Memory B cell (primary cell): ENCODE measurements around the gene COBL.

ENCODE experiments used
- ATAC-seq: fragments of 150-1000 bp; cut with Tn5 transposase; 2 replicates; pipeline ENCODE4 v1.10.0; 2021; ENCODE audit warnings: low read depth, mild to moderate bottlenecking, moderate library complexity
- DNase-seq, 2 donors: peaks; one replicate each; pipeline ENCODE4 v3.0.0; 2022; ENCODE audit warnings: low spot score in 2 of 2
- H3K27ac Mint-ChIP-seq: one replicate; pipeline ENCODE4 v1.8.0; 2022; ENCODE audit warnings: mild to moderate bottlenecking, moderate library complexity, mixed read lengths
- H3K27me3 Mint-ChIP-seq: one replicate; pipeline ENCODE4 v1.8.0; 2022; ENCODE audit warnings: mixed read lengths
- H3K36me3 Mint-ChIP-seq: one replicate; pipeline ENCODE4 v1.8.0; 2022; ENCODE audit warnings: mild to moderate bottlenecking, mixed read lengths
- H3K4me1 Mint-ChIP-seq: one replicate; pipeline ENCODE4 v1.8.0; 2022; ENCODE audit warnings: mixed read lengths
- H3K4me3 Mint-ChIP-seq: one replicate; pipeline ENCODE4 v1.8.0; 2022; ENCODE audit warnings: mild to moderate bottlenecking, moderate library complexity, mixed read lengths
- H3K9me3 Mint-ChIP-seq: one replicate; pipeline ENCODE4 v1.8.0; 2022; ENCODE audit warnings: mixed read lengths

COBL gene

DNA sequence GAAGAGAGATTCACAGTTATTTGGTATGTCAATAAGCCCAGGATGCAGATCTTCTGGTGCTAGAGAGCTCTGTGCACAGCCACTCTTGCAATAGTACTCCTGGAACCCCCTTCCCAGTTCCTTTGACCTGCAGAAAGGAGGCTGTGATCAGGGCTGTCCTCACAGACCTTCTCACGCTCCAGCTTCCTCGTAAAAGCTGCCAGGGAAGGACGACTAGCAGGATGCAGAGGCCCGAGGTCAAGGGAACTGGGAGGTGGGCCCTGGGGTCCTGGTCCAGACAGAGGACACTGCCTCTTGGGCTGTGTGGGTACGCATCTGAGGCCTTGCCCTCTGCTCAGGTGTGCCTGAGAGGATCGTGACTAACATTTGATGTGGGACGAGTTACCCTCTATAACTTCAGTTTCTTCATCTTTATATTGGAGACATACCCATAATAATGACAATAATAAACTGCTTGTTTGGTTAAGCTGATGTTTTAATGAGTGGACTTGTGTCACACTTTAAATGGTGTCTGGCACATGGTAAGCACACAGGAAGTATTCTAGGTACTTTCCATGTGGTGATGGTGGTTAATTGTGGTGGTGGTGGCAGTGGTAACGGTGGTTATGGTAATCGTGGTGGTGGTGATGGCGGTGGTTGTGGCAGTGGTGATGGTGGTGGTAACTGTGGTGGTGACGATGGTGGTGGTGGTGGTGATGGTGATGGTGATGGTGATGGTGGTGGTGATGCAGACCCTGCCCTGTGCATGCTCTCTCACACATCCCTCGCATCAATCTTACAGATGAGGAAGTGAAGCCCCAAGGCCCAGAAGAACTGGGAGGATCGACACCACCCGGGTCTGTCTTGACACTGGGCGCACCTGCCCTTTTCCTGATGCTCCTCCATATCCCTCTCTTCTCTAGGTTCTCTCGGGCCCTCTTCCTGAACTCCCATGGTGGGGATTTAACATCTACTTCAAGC lies 298.8 kb downstream of the COBL start:
- Mint-ChIP-seq H3K36me3 (no peaks in the 10 kb centered on the region), H3K4me1 (no peaks in the 10 kb centered on the region), H3K4me3 (no peak overlapping the region), H3K9me3 (peaks cover 7% of the 10 kb centered on the region), H3K27ac (no peak overlapping the region), H3K27me3 (no peaks in the 10 kb centered on the region)
- no peak for ATAC-seq
- no peak for DNase-seq

DNA sequence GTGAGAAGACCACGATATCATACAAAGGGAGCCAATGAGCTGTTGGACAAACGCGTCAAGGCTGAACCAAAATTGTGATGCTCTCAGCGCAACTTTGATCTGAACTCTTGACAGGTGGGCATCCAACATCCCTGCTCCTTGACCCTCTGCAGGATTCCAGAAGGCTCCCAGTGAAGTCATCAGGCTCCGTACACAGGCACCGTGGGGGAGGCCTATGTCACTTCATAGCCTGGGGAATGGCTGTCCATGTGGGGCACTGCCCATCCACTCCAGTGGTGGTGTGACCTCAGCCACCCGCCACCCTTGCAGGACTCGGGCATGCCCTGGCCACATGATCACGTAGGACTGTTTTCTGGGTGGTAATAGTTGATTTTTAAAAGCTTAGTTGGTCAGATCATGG lies 300.1 kb downstream of the COBL start:
- H3K27me3 Mint-ChIP-seq, result no peaks in the 10 kb centered on the region
- ATAC-seq (no peak), DNase-seq (no peak)
- no peak overlapping the region for H3K27ac Mint-ChIP-seq
- no peak overlapping the region for H3K4me3 Mint-ChIP-seq
- H3K4me1 Mint-ChIP-seq, result no peaks in the 10 kb centered on the region
- no peaks in the 10 kb centered on the region for H3K36me3 Mint-ChIP-seq
- peaks cover 7% of the 10 kb centered on the region for H3K9me3 Mint-ChIP-seq

DNA sequence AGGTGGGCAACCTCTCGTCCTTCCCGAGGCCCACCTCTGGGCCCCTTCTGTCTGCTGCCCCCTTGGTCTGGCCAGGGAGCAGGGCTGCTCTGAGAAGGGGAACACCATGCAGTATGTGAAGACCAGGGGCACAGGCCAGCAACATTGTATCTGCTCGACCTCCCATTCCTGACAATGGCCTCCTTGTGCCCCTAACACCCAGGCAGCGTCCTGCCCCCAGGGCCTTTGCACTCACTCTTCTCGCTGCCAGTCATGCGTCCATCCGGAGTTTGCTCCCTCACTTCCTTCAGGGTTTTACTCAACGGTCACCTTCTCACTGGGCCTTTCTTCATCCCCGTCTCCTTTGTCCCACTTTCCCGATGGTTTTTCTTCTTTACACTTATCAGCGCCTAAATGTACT lies 301.0 kb downstream of the COBL start:
- no peak overlapping the region for H3K27ac Mint-ChIP-seq
- no peak for ATAC-seq
- H3K9me3 Mint-ChIP-seq, result peaks cover 7% of the 10 kb centered on the region
- H3K4me1 Mint-ChIP-seq, result no peaks in the 10 kb centered on the region
- H3K27me3 Mint-ChIP-seq, result peaks cover 3% of the 10 kb centered on the region
- H3K36me3 Mint-ChIP-seq, result no peaks in the 10 kb centered on the region
- DNase-seq, result no peak
- H3K4me3 Mint-ChIP-seq, result no peak overlapping the region

DNA sequence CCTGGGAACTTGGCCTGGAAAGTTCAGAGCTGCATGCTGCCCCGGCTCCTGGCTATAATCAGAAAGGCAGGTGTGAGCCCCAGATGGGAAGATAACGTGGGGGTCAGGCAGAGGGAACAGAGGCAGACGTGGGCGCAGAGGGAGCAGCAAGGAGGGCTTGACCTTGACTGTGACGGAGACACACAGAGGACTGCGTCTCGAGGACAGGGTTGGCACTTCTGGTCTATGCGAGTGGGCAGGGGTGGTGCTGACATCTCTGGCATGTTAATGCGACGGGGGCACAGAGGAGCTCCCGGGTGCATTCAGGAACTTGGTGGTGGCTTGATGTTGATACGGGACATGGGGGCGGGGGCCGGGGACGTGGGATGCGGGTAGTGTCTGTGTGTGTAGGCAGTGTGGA lies 301.8 kb downstream of the COBL start:
- no peak for ATAC-seq
- Mint-ChIP-seq H3K4me1 (no peaks in the 10 kb centered on the region), H3K36me3 (no peaks in the 10 kb centered on the region), H3K9me3 (peaks cover 7% of the 10 kb centered on the region), H3K4me3 (no peak overlapping the region), H3K27me3 (peaks cover 3% of the 10 kb centered on the region), H3K27ac (no peak overlapping the region)
- no peak for DNase-seq

DNA sequence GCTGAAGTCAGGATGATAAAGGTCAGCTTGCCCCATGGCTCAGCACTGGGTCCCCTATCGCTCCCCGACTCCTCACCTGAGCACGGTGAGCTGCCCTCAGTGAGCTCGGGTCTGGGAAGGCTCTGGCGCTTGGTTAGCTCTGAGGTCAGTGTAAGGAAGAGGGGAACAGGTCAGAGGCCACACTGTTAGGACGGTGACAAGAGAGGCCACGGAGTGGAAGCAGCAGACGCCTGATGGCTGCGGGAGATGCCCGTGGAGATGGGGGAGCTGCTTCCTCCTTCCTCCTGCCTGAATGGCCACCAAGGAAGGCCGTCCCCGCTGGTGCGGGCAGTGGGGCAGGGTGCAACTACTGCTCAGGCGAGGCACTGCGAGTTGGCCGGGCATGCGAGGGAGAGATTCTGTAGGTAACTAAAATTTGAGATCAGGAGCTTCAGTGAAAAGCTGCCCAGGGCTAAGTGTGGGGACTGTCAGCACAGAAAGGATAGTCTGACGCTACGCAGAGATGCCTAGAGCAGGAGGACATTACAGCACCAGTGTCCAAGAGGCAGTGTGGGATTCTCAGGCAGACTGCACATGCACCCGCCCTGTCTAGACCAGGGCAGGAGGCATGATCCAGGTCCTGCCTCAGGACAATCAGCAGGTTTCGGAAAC lies 302.6 kb downstream of the COBL start:
- no peaks in the 10 kb centered on the region for H3K36me3 Mint-ChIP-seq
- no peak for ATAC-seq
- no peak for DNase-seq
- H3K9me3 Mint-ChIP-seq, result peaks cover 7% of the 10 kb centered on the region
- no peaks in the 10 kb centered on the region for H3K4me1 Mint-ChIP-seq
- H3K4me3 Mint-ChIP-seq, result no peak overlapping the region
- H3K27me3 Mint-ChIP-seq, result peaks cover 3% of the 10 kb centered on the region
- no peak overlapping the region for H3K27ac Mint-ChIP-seq

DNA sequence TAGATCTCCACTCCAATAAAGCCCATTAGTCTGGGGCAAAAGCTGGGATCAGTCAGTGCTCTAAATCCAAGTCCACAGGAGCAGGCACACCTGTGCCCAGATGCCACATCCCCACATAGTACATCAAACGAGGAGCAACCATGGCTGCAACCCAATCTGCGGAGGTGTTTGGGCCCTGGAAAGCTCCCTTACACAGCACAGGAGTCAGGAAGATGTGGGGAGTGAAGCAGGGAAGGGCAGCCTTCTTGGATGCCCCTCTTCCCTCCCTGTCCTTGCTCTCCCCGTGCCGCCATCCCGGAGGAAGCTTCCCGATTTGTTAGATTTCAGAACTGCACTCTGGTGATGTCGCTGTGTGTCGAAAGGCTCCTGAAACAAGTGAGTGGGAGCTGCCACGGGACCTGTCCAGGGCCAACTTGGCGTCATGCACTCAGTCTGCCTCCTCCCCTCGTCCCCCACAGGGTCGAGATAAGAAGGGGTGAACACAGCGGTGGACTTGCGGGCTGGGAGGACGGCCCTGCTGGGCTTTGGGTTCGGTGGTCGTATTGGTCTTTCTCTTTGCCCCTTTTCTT lies 303.3 kb downstream of the COBL start:
- Mint-ChIP-seq H3K4me1 (no peaks in the 10 kb centered on the region), H3K36me3 (no peaks in the 10 kb centered on the region), H3K9me3 (peaks cover 6% of the 10 kb centered on the region), H3K27ac (no peak overlapping the region), H3K27me3 (peaks cover 3% of the 10 kb centered on the region), H3K4me3 (no peak overlapping the region)
- no peak for DNase-seq
- ATAC-seq, result no peak

DNA sequence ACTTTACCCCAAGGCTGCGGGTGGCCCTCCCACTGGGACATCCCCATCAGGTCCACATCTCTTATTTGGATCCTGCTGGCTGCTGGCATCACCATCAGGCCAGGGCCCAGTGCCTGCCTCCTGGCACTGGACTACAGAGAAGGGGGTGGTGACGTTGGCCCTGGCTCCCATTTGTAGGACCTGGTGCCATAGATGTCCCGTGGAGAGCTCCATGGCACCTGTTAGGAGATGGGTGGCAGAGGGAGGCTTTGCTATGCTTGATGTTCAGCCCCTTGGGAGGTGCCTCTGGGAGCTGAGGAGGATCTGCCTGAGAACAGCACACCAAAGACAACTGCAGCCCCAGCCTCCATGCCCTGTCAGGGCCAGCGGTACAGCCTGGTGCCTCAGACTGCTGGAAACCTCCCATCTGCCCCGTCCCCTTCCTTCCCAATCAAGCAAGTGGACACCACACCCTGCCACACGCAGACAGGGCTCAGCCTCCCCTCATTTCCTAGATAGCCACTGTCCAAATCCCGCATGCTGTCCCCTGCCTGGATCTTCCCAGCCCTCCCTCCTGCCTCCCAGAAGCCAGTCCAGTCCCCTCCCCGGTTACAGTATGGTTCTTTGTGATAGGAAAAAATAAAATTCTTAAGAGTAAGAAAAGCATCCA lies 303.9 kb downstream of the COBL start:
- Mint-ChIP-seq H3K36me3 (no peaks in the 10 kb centered on the region), H3K4me3 (no peak overlapping the region), H3K27me3 (peaks cover 3% of the 10 kb centered on the region), H3K9me3 (peaks cover 3% of the 10 kb centered on the region), H3K27ac (no peak overlapping the region), H3K4me1 (no peaks in the 10 kb centered on the region)
- ATAC-seq, result no peak
- no peak for DNase-seq

DNA sequence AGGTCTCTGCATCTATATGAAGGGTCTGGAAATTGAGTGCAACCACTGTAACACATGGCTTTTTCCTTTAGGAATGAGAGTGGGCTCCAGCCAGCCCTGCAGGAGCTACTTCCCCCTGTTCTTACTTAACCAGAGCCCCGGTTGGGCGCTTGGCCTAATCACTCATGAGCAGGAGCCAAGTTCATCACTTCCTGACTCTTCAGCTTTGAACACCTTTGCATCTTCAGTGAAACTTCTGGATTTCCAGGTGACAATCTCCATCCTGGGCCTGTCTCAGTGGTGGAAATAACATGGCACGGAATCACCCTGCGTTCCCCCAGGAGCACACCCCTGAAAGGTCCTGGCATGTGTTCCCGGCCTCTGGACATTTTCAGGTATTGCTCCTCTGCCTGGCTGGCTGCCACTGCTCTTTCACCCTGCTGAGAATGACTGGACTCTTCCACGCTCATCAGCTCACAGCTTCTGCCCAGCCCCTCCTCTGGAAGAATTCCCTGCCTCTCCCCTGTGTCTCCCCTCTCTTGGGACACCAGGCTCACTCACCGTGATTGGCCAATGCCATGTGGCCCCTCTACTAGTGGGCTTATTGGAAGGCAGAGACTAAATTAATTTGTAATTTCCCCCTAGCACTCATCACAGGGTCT lies 304.8 kb downstream of the COBL start:
- Mint-ChIP-seq H3K4me3 (no peak overlapping the region), H3K36me3 (no peaks in the 10 kb centered on the region), H3K9me3 (peaks cover 3% of the 10 kb centered on the region), H3K4me1 (no peaks in the 10 kb centered on the region), H3K27ac (no peak overlapping the region), H3K27me3 (peaks cover 3% of the 10 kb centered on the region)
- no peak for ATAC-seq
- DNase-seq, result no peak

DNA sequence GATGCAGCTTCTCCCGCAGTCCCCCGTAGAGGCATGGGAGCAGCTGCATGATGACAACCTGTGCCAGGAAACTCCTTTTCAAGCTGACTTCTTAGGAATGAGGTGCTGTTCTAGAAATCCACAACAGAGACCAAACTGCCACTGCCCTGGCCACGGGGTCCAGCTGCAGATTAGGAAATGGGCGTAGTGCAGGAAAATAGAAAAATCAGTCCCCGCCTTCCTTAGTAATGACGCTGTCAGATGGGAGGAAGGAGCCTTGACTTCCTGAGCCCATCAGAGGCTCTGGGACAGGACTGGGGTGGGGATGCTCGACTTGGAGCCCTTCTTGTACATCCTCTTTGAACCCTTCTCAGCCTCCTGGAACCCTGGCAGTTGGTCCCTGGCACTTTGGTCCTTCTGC lies 306.1 kb downstream of the COBL start:
- Mint-ChIP-seq H3K27ac (no peak overlapping the region), H3K27me3 (peaks cover 3% of the 10 kb centered on the region), H3K36me3 (no peaks in the 10 kb centered on the region), H3K4me3 (no peak overlapping the region), H3K9me3 (no peaks in the 10 kb centered on the region), H3K4me1 (no peaks in the 10 kb centered on the region)
- DNase-seq, result no peak
- ATAC-seq, result no peak

DNA sequence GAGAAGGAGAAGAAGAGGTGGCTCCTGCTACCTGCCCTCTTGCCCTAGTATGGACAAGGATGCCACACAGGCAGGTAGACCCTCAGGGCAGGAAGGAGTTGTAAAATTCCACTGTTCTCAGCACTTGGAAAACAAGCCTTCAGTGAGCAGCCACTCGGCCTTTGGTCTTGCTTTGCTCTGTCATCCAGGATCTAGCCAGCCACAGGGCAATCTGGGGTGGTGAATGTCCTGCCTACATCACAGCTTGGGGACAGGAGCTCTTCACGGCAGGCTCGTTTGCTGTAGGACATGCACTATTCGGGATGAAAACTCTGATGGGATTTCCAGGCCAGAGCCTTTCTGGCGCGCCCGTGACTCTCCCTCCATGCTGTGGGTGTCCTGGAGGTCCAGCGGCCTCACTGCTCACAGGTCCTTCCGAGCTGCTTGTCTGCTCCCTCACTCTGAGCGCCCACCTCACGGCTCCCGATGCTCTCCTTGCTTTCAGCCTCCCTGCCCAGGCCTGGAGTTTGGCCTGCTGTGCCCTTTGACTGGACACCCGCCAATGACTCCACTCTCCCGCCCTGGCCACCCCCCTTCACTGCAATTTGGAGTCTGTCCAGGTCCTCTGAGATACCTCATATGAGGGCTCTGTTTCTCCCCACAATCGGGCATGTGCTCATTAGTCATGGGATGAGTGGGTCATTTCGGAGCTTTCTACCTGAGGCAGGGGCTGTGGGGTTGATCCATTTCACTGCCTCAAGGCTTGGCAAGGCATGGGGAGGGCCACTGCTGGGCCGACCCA lies 306.7 kb downstream of the COBL start:
- H3K36me3 Mint-ChIP-seq, result no peaks in the 10 kb centered on the region
- H3K27ac Mint-ChIP-seq, result no peak overlapping the region
- no peaks in the 10 kb centered on the region for H3K9me3 Mint-ChIP-seq
- no peaks in the 10 kb centered on the region for H3K4me1 Mint-ChIP-seq
- ATAC-seq, result no peak
- no peak overlapping the region for H3K4me3 Mint-ChIP-seq
- peaks cover 3% of the 10 kb centered on the region for H3K27me3 Mint-ChIP-seq
- DNase-seq, result no peak

DNA sequence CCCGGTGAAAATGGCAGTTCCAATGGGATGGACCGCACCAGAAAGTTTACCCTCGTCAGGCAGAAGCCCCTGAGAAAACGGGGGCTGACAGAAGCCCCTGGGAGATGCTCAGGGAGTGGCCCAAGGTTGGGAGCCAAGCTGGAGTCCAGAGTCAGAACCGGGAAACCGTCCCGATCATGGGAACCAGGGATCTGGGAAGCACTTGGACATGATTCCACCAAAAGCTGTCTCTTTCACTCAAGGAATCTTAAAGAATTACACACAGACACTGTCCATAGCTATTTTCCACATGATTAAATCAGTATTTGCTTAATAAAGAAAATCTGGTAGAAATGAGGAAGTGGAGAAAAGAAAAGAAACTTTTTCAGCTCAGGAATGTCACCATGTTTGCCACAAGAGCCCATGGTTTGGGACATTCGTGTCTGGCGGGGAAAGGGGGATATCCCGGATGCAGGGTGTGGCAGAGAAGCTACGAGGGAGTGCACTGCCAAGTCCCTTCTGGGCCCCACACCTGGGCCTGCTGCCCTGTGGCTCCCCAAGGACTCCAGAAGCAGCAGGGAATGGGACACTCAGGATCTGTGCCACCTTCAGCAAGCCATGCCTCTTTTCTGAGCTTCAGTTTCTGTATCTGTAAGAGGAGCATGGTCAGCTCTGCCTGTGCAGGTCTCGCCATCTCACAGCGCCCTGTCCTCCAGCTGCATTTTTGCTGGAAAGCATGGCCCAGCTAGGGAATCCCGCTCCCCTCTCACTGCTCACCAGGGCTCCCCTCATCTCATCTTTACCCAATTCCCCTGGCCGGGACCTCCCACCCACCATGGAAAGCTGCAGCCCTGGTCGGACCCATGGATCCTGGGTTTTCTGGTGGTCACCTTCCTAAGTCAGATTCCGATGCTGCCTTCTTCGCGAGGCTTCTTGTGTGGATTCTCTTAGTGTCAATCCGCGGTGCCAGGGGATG lies 308.8 kb downstream of the COBL start:
- H3K4me1 Mint-ChIP-seq, result no peaks in the 10 kb centered on the region
- H3K27me3 Mint-ChIP-seq, result peaks cover 3% of the 10 kb centered on the region
- H3K27ac Mint-ChIP-seq, result no peak overlapping the region
- H3K4me3 Mint-ChIP-seq, result no peak overlapping the region
- no peak for DNase-seq
- no peak for ATAC-seq
- H3K36me3 Mint-ChIP-seq, result no peaks in the 10 kb centered on the region
- H3K9me3 Mint-ChIP-seq, result no peaks in the 10 kb centered on the region

DNA sequence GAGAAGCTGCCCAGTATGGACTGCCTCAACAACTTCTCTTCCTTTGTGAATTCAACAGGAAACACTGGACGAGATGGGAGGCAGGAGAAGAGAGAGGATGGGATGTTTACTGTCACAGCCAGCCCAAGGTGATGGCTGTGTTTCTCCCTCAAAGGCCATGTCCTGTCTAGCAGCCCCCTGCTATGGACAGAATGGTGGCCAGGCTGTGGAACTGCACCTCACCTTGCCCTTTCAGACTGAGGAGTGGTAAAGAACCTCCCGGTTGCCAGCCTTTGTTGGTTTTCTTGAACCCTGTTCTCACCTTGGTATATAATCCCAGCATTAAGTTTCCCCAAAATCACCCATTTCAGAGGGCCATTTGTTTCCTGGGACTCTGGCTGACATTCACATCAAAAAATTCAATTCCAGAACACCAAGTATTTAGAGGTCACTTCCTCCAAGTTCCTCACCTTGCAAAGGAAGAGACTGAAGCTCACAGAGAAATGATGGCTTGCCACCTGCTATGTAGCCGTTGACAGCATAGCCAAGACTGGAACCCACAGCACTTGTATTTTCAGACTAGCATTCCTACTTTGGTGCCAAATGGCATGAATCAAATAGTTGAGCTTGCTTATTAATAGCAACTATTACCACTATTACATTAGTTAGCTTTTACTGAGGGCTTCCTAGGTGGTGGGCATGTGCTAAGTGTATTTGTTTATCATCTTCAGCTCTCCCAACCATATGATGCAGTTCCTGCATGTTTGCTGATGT lies 309.9 kb downstream of the COBL start:
- no peaks in the 10 kb centered on the region for H3K4me1 Mint-ChIP-seq
- no peak overlapping the region for H3K4me3 Mint-ChIP-seq
- no peak overlapping the region for H3K27ac Mint-ChIP-seq
- H3K27me3 Mint-ChIP-seq, result peaks cover 3% of the 10 kb centered on the region
- peaks cover under 1% of the 10 kb centered on the region for H3K9me3 Mint-ChIP-seq
- H3K36me3 Mint-ChIP-seq, result no peaks in the 10 kb centered on the region
- no peak for DNase-seq
- ATAC-seq, result no peak
